ENCODE data around the gene EIPR1.
"Not testable (repeated sequence)": the region's sequence is repeated elsewhere in the genome, so short reads cannot be mapped to it uniquely, and the experiment has no call there.

EIPR1 gene

GRCh38 chr2:3192920-3193319 lies 184.7 kb downstream of the EIPR1 start:
- DNase-seq (ENCODE audit: low read depth) = no peak

GRCh38 chr2:3192281-3192818 lies 185.3 kb downstream of the EIPR1 start:
- DNase-seq (ENCODE audit: low read depth) = no peak

GRCh38 chr2:3189961-3190360 lies 187.7 kb downstream of the EIPR1 start:
- DNase-seq (ENCODE audit: low read depth) = no peak

- no peak for DNase-seq (ENCODE audit: low read depth)
Observed at GRCh38 chr2:3189076-3189591, 188.5 kb downstream of the EIPR1 start.

- no peak for DNase-seq (ENCODE audit: low read depth)
Observed at GRCh38 chr2:3188405-3188946, 189.1 kb downstream of the EIPR1 start.

GRCh38 chr2:3187467-3187866 lies 190.2 kb downstream of the EIPR1 start:
- DNase-seq (ENCODE audit: low read depth) = no peak

GRCh38 chr2:3186766-3187165 lies 190.9 kb downstream of the EIPR1 start:
- no peak for DNase-seq (ENCODE audit: low read depth)

- DNase-seq (ENCODE audit: low read depth) = no peak
Observed at GRCh38 chr2:3185910-3186309, 191.7 kb downstream of the EIPR1 start.

- no peak for DNase-seq (ENCODE audit: low read depth)
Observed at GRCh38 chr2:3185256-3185655, 192.4 kb downstream of the EIPR1 start.

GRCh38 chr2:3184167-3184566 lies 193.5 kb downstream of the EIPR1 start:
- DNase-seq (ENCODE audit: low read depth) = no peak

- no peak for DNase-seq (ENCODE audit: low read depth)
Observed at GRCh38 chr2:3183766-3184165, 193.9 kb downstream of the EIPR1 start.

- no peak for DNase-seq (ENCODE audit: low read depth)
Observed at GRCh38 chr2:3182848-3183247, 194.8 kb downstream of the EIPR1 start.

GRCh38 chr2:3181416-3182010 lies 196.1 kb downstream of the EIPR1 start:
- no peak for DNase-seq (ENCODE audit: low read depth)

GRCh38 chr2:3180909-3181221 lies 196.8 kb downstream of the EIPR1 start:
- DNase-seq (ENCODE audit: low read depth) = not testable (repeated sequence)

GRCh38 chr2:3180082-3180908 lies 197.3 kb downstream of the EIPR1 start:
- DNase-seq (ENCODE audit: low read depth) = no peak

GRCh38 chr2:3179626-3180025 lies 198.0 kb downstream of the EIPR1 start:
- no peak for DNase-seq (ENCODE audit: low read depth)

GRCh38 chr2:3179208-3179607 lies 198.4 kb downstream of the EIPR1 start:
- peak; percentile 12 for DNase-seq (ENCODE audit: low read depth)

- DNase-seq (ENCODE audit: low read depth) = no peak
Observed at GRCh38 chr2:3178578-3179031, 199.0 kb downstream of the EIPR1 start.

- DNase-seq (ENCODE audit: low read depth) = no peak
Observed at GRCh38 chr2:3177891-3178577, 199.6 kb downstream of the EIPR1 start.

- DNase-seq (ENCODE audit: low read depth) = no peak
Observed at GRCh38 chr2:3176869-3177255, 200.8 kb downstream of the EIPR1 start.

GRCh38 chr2:3176071-3176868 lies 201.3 kb downstream of the EIPR1 start:
- DNase-seq (ENCODE audit: low read depth) = no peak

GRCh38 chr2:3175568-3175955 lies 202.1 kb downstream of the EIPR1 start:
- no peak for DNase-seq (ENCODE audit: low read depth)
